Activated gamma-delta T cell treated with Interleukin-2 at 50 U/mL for 16 hours (primary cell): ENCODE results near the gene GDF2.

ENCODE experiments used
- DNase-seq: peaks from one replicate; pipeline ENCODE4 v3.0.0-alpha.2; 2020

GDF2 gene

DNA sequence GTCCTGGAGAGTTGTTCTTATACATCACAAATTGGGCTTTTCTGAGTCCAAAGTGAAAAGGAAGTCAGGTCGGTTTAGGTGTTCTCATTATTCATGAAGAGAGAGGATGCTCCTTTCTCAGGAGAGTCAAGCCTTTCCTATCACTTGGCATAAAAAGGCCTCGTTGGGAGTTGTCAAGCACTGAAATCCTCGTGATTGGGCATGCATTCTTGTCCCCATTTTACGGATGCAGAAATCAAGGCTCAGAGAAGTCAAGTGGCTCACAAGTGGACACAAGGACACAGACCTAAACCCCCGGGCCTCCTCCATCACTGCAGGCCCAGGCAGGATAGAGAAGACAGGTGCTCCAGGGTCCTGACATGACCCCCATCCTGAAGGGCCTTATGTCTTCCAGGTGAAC, 34.5 kb downstream of the GDF2 start:
- DNase-seq, result no peak

DNA sequence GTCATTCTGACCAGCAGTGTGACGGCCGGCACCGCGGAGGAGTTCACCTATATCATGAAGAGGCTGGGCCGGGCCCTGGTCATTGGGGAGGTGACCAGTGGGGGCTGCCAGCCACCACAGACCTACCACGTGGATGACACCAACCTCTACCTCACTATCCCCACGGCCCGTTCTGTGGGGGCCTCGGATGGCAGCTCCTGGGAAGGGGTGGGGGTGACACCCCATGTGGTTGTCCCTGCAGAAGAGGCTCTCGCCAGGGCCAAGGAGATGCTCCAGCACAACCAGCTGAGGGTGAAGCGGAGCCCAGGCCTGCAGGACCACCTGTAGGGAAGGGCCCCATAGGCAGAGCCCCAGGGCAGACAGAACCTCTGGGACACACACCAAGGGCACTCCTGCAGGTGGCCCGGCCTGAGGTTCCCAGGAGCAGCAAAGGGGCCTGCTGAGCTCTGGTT, 34.9 kb downstream of the GDF2 start:
- DNase-seq, result no peak

DNA sequence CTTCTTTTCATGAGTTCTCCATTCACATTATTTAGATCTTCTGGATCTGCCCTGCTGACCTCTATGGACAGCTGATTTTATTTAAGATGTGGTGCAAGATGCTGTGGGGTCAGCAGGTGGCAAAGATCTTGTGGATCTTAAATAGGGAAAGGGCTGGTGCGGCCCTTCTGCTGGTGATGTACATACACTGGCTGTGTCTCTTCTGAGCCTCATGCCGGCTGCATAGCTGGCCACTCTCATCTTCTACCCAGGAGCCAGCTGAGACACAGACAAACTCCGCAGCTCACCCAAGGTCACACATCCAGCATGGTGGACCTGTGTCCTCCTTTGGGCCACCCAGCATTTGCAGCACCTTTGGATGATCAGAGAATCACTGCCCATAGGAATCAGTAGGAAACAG, 35.7 kb downstream of the GDF2 start:
- no peak for DNase-seq

DNA sequence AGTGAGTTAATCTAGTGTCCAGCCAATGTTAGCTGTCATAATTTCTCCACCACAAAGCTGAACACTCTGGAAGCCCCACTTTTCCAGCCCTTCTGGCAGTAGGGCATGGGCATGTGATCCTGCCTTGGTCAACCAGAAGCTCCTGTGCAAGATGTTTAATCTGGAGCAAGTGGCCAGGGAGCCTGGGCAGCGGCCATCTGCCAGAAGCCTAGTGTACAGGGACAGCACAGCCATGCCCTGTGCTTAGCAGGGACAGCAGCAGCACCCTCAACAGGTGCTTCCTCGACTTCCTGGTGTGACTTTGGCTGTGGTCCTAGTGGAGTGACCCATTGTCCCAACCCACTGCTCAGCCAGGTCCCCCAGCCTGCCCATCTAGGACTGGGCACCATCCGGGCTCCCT, 36.2 kb downstream of the GDF2 start:
- DNase-seq, result no peak

DNA sequence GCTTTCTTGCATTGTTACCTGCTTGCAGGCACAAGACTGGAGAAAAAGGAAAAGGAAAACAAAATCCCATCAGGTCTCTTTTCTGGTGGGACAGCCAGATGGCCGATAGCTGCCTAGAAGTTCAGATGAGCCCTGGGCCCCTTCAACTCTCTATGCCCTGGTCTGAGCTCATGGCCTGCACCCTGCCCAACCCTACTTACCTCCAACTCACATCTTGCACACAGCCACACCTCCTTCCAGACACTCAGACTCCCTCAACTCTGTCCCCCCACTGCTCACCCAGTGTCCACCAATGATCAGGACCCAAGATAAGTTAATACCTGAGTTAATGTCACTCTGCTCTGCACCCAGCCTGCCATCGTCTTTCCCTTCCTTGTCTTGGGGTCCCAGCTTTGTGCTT, 36.8 kb downstream of the GDF2 start:
- no peak for DNase-seq

GRCh38 chr10:47359626-47360418, 37.6 kb downstream of the GDF2 start:
- no peak for DNase-seq

DNA sequence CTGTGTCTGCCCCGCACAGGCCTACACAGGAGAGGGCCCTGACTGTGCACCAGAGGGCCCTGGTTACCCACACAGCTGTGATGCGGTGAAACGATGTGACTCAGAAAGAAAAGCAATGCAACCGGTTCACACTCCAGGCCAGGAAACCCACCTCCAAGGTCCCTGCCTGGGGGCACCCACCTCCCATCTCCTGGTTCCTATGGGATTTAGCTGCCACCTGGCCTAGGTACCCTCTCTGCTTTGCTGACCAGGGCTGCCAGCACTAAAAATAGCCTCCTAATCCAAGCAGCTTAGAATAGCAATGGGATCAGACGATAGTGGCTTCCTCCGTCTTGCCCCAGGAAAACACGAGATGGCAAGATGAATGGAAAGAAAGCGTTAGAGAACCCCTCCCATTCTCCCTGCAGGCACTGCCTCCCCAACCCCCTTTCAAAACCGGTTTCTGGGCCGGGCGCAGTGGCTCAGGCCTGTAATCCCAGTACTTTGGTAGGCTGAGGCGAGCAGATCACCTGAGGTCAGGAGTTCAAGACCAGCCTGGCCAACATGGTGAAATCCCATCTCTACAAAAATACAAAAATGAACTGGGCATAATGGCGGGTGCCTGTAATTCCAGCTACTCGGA, 38.3 kb downstream of the GDF2 start:
- no peak for DNase-seq

GRCh38 chr10:47361293-47361692, 39.0 kb downstream of the GDF2 start:
- no peak for DNase-seq

DNA sequence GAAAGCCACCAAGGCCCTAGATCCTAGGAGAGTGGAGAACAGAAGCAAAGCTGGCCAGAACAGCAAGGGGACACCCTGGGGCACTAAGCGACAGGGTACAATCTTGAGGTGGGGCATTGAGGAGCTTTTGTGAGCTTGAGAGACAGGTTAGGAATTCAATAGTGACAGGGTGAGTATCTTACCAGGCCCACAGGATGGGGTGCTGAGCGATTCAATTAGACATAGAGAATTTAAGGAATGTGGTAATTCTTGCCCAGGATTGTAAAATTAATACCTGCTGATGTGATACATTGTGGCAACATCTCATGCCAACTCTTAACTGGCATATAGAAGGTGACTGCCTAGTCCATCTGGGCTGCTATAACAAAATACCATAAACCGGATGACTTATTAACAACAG, 39.9 kb downstream of the GDF2 start:
- DNase-seq, result no peak

DNA sequence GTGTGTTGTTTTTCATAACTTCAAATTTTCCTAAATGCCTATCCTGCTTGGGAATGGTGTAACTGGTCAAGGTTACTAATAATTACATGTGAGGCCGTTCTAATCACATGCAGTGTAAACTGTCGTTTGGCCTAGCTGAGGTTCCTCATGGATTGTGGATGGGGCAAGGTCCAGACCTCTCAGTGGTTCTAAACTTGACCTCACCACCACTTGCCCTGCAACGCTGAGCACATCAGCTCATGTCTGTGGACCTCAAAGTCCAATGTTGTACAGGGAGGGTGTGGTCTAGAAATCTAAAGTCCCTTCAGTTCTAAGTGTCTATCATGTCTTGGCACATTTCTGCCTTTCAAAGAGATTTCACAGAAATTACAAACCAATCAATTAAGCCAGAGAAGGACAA, 41.5 kb downstream of the GDF2 start:
- DNase-seq, result no peak

GRCh38 chr10:47364366-47364765, 42.1 kb downstream of the GDF2 start:
- DNase-seq, result no peak

DNA sequence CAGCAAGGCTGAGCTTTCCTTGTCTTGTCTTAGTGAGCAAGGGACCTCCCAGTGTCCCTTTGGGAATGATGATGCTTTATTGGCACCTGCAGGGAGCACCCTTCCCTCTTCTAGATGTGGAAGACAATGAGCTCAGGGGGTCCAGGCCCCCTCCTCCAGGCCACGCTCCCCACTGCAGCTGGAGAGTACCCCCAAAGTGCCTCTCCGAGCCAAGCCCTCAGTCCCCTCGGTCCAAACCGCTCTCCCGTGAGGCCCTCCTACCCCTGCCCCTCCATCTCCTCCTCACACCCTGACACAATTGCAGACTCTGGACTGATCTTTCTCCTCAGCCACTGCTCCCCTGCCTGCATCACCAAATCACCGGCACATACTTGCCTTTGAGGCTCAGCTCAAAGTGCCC, 42.7 kb downstream of the GDF2 start:
- DNase-seq, result no peak

- DNase-seq, result no peak
Observed at GRCh38 chr10:47365431-47366180, 43.4 kb downstream of the GDF2 start.

GRCh38 chr10:47366181-47366631, 44.0 kb downstream of the GDF2 start:
- DNase-seq, result no peak

GRCh38 chr10:47366731-47367460, 44.6 kb downstream of the GDF2 start:
- no peak for DNase-seq

- DNase-seq, result no peak
Observed at GRCh38 chr10:47367646-47368045, 45.4 kb downstream of the GDF2 start.

- DNase-seq, result no peak
Observed at GRCh38 chr10:47368431-47369180, 46.4 kb downstream of the GDF2 start.

DNA sequence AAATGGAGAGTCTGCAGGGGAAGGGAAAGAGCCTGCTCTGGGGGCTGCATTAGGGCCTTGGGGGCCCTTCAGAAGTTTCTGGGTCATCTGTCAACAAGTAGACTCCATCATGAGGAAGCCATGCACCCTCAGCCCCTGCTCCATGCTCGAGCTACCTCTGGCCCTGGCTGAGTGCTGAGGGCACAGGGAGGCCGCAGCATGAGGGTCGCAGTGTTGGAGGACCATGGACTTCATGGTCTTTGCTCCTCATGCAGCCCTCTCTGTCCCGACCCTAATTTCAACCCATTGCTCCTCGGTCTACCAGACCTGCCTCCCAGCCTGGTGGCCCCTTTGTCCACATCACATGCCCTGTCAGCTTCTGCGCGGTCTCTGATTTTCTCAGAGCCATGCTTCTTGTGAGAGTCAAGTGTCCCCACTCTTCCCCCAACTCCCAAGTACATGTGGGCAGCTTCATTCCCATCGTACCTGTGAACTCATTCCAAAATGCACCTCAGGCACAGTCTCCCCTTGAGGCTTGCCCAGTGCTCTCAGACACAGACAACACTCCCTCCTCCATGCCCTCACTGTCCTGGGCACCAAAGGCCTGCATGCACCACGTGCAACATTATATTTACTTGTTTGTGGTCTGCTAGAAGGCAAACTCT, 47.1 kb downstream of the GDF2 start:
- no peak for DNase-seq

- no peak for DNase-seq
Observed at GRCh38 chr10:47370015-47370767, 47.9 kb downstream of the GDF2 start.

GRCh38 chr10:47370878-47371277, 48.6 kb downstream of the GDF2 start:
- DNase-seq, result no peak
